Endothelial cell of umbilical vein (primary cell): ENCODE measurements around the gene PI4KB. TPM values are rescaled to one million over a fixed set of nuclear protein-coding genes. Genes with fewer than 3 reads are reported as not detected.

Experiments used
- BruUV-seq: library from RNA; stranded (reverse); fragments of 400-500 nt; replicated peaks from 2 replicates; lab custom pipeline; 2021; lab: Mats Ljungman, UMichigan
- CTCF ChIA-PET: fragments of 300-600, 350-600 bp; sonication (Branson Sonifier 250); formaldehyde crosslinking; loops from one replicate; lab custom pipeline; 2021; ENCODE audit warnings: antibody characterized with exemption, inconsistent platforms; lab: Charles Lee
- POLR2A ChIA-PET: fragments of 300-600, 350-600 bp; sonication (Branson Sonifier 250); formaldehyde crosslinking; loops from one replicate; lab custom pipeline; 2021; ENCODE audit warnings: antibody characterized with exemption, inconsistent platforms; lab: Charles Lee
- DNase-seq: peaks from one replicate; pipeline ENCODE4 v3.0.0-alpha.2; 2011; ENCODE audit warnings: low read depth, low spot score
- FAIRE-seq: peaks from 2 replicates; lab custom pipeline; 2011; peaks lifted over from hg19 to GRCh38; lab: Jason Lieb, UNC
- H2AFZ ChIP-seq: 2 replicates; pipeline ENCODE4 v1.6.0; 2012; ENCODE audit warnings: low read depth, low read length, control low read depth, inconsistent platforms
- H3K27ac ChIP-seq: 2 replicates; pipeline ENCODE4 v1.5.1; 2011; ENCODE audit warnings: low read depth, mild to moderate bottlenecking, control low read depth, low read length, moderate library complexity; ENCODE audit not compliant: insufficient read depth
- H3K27me3 ChIP-seq, 2 experiments: 2 replicates each; pipeline versions ENCODE4 v1.6.0 to v1.6.1; 2011; ENCODE audit warnings: low read length in 2 of 2, mixed read lengths in 1 of 2; ENCODE audit not compliant: control insufficient read depth in 2 of 2, insufficient read depth in 2 of 2
- H3K36me3 ChIP-seq, 2 experiments: 2 replicates in 1 of 2; 3 replicates in 1 of 2; pipeline ENCODE4 v1.5.1; 2011; ENCODE audit warnings: low read length in 2 of 2, mild to moderate bottlenecking in 1 of 2, moderate library complexity in 1 of 2; ENCODE audit not compliant: control insufficient read depth in 2 of 2, insufficient read depth in 2 of 2; ENCODE audit errors: extremely low read depth in 1 of 2
- H3K4me1 ChIP-seq: 3 replicates; pipeline ENCODE4 v1.5.1; 2011; ENCODE audit warnings: mild to moderate bottlenecking, low read length; ENCODE audit not compliant: control insufficient read depth, insufficient read depth; ENCODE audit errors: extremely low read depth
- H3K4me2 ChIP-seq: 2 replicates; pipeline ENCODE4 v1.6.1; 2011; ENCODE audit warnings: low read length, control low read depth, mixed read lengths; ENCODE audit not compliant: insufficient read depth
- H3K4me3 ChIP-seq, 3 experiments: fragments of 200-600 bp in 1 of 3; sonication (generic), shearing (Covaris generic) in 1 of 3; replicated peaks in 1 of 3; 2 replicates each; pipeline ENCODE4 v1.5.1; 2011 to 2016; ENCODE audit warnings: control low read depth in 3 of 3, low read length in 3 of 3, mild to moderate bottlenecking in 2 of 3, inconsistent platforms in 1 of 3, low read depth in 1 of 3, moderate library complexity in 1 of 3; ENCODE audit not compliant: insufficient read depth in 1 of 3
- H3K79me2 ChIP-seq: 2 replicates; pipeline ENCODE4 v1.6.0; 2012; ENCODE audit warnings: low read length, inconsistent platforms; ENCODE audit not compliant: control insufficient read depth, insufficient read depth
- H3K9ac ChIP-seq: replicated peaks from 2 replicates; pipeline ENCODE3; 2011; ENCODE audit warnings: low read length, control low read depth; ENCODE audit not compliant: insufficient read depth; ENCODE audit errors: extremely low read depth
- H3K9me1 ChIP-seq: replicated peaks from 3 replicates; pipeline ENCODE4 v1.6.0; 2011; ENCODE audit warnings: mild to moderate bottlenecking, low read length; ENCODE audit not compliant: control insufficient read depth, insufficient read depth; ENCODE audit errors: extremely low read depth
- H3K9me3 ChIP-seq: replicated peaks from 2 replicates; pipeline ENCODE4 v1.5.1; 2012; ENCODE audit warnings: low read length, inconsistent platforms; ENCODE audit not compliant: control insufficient read depth, insufficient read depth
- H4K20me1 ChIP-seq: replicated peaks from 2 replicates; pipeline ENCODE3; 2011; ENCODE audit warnings: mild to moderate bottlenecking, low read length; ENCODE audit not compliant: control insufficient read depth, insufficient read depth; ENCODE audit errors: extremely low read depth
- EZH2 ChIP-seq: IDR thresholded peaks from 2 replicates; pipeline ENCODE4 v1.6.1; 2012; ENCODE audit warnings: borderline replicate concordance, low read depth, mild to moderate bottlenecking, moderate library complexity, low read length, inconsistent platforms; ENCODE audit not compliant: severe bottlenecking
- FOS ChIP-seq: IDR thresholded peaks from 2 replicates; pipeline ENCODE4 v1.6.1; 2011; ENCODE audit warnings: mild to moderate bottlenecking, low read length, moderate library complexity, borderline replicate concordance; ENCODE audit not compliant: insufficient read depth
- GATA2 ChIP-seq: IDR thresholded peaks from 2 replicates; pipeline ENCODE4 v1.7.0; 2011; ENCODE audit warnings: low read depth, mild to moderate bottlenecking, moderate library complexity, mixed read lengths, low read length; ENCODE audit not compliant: insufficient read length, insufficient read depth
- JUN ChIP-seq: IDR thresholded peaks from 2 replicates; pipeline ENCODE4 v1.6.1; 2011; ENCODE audit warnings: borderline replicate concordance, low read depth; ENCODE audit not compliant: insufficient read length, insufficient read depth
- MYC ChIP-seq: IDR thresholded peaks from one replicate; pipeline ENCODE4 v1.6.1; 2011; ENCODE audit warnings: mild to moderate bottlenecking, low read depth, low read length
- POLR2A ChIP-seq: IDR thresholded peaks from 2 replicates; pipeline ENCODE4 v1.6.1; 2012; ENCODE audit warnings: low read depth, mild to moderate bottlenecking, control low read depth, low read length
- POLR2AphosphoS5 ChIP-seq: IDR thresholded peaks from 2 replicates; pipeline ENCODE4 v1.6.1; 2012; ENCODE audit warnings: low read depth, mild to moderate bottlenecking, control low read depth, low read length, moderate library complexity; ENCODE audit not compliant: insufficient read depth
- dilution Hi-C: fragments of 300-500 bp; cut with MboI; formaldehyde crosslinking; loops from one replicate; pipeline ENCODE4 v1.15.0; 2019; ENCODE audit warnings: low sequenced_read_pairs; ENCODE audit not compliant: extremely low pct_ligation_motif_present
- intact Hi-C: fragments of 100-400 bp; cut with micrococcal nuclease; formaldehyde crosslinking; loops from one replicate; pipeline ENCODE4 v1.10.0; 2022
- polyA plus RNA-seq, 4 experiments: library from polyadenylated mRNA; depleted of rRNA in 3 of 4; stranded (reverse) in 3 of 4; unstranded in 1 of 4; fragments of >200 nt; gene quantifications; 2 replicates each; pipeline versions ENCODE4 v1.2.1 to v1.2.3, GENCODE V29; 2011 to 2012; ENCODE audit warnings: missing spikeins in 1 of 4
- total RNA-seq: library from RNA; stranded (reverse); gene quantifications from 2 replicates; pipeline ENCODE4 v1.2.3, GENCODE V29; 2021
- TF ChIP-seq, protein P1 (sequence below): IDR thresholded peaks from 2 replicates; pipeline ENCODE4 v1.6.1; 2011; ENCODE audit not compliant: insufficient read depth, insufficient read length
- TF ChIP-seq, protein P2 (sequence below), 2 donors: IDR thresholded peaks; 1 replicate in 1 of 2; 2 replicates in 1 of 2; pipeline ENCODE4 v1.5.1; 2011; ENCODE audit warnings: low read length in 2 of 2, mild to moderate bottlenecking in 2 of 2, moderate library complexity in 2 of 2, control low read depth in 1 of 2, inconsistent platforms in 1 of 2, low read depth in 1 of 2; ENCODE audit not compliant: insufficient read depth in 1 of 2; ENCODE audit errors: extremely low read depth in 1 of 2

The PI4KB gene
- total and polyA plus RNA-seq, 2 donors (not counting 3 experiments of a cell fraction or from before 2014, with no cell fraction given): 60.9 to 67.8 TPM

DNA sequence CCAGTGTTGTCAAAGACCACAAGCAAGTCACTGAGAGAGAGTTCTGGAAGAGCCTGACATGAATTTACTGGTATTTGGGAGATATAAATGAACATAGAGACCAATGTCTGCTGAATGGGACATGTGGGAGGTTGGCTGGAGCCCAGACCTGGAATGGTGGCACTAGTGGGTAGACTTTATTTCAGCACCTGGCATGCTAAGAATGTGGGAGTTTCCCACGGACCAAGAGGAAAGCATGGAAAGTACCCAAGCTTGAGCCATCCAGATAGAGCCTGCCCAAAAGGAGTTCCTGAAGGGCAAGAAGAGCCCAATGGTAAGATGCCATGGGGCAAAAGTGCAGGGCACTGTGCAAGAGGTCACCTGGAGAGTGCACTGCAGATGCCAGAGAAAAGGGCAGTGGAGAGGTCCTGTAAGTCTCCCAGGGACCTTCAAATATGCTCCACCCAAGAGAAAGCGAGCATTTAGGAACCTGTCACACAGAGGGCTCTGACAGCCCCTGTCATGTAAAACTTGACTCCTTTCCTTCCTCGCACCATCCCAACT is 53.2 kb downstream of the PI4KB start:
- H3K9me1 ChIP-seq: no peaks in the 10 kb centered on the region
- ChIA-PET POLR2A (no interaction called here), CTCF (interaction anchor here (1.0 kb wide), 1 partner anchor 174 kb away, joined by 3 read pairs; no protein-coding TSS in a partner anchor)
- dilution Hi-C loops (no loop called here), intact Hi-C loops (no loop called here)
- H3K9ac ChIP-seq: no peak overlapping the region
- H3K27ac ChIP-seq: no peak overlapping the region
- TF ChIP-seq GATA2 (no peak), FOS (no peak), MYC (no peak), JUN (no peak), EZH2 (no peak), POLR2AphosphoS5 (no peak), POLR2A (no peak)
- TF ChIP-seq, protein P1, sequence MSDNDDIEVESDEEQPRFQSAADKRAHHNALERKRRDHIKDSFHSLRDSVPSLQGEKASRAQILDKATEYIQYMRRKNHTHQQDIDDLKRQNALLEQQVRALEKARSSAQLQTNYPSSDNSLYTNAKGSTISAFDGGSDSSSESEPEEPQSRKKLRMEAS: no peak
- TF ChIP-seq, protein P2, sequence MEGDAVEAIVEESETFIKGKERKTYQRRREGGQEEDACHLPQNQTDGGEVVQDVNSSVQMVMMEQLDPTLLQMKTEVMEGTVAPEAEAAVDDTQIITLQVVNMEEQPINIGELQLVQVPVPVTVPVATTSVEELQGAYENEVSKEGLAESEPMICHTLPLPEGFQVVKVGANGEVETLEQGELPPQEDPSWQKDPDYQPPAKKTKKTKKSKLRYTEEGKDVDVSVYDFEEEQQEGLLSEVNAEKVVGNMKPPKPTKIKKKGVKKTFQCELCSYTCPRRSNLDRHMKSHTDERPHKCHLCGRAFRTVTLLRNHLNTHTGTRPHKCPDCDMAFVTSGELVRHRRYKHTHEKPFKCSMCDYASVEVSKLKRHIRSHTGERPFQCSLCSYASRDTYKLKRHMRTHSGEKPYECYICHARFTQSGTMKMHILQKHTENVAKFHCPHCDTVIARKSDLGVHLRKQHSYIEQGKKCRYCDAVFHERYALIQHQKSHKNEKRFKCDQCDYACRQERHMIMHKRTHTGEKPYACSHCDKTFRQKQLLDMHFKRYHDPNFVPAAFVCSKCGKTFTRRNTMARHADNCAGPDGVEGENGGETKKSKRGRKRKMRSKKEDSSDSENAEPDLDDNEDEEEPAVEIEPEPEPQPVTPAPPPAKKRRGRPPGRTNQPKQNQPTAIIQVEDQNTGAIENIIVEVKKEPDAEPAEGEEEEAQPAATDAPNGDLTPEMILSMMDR (IDR thresholded peaks at IDR 0.05; ENCODE audit: extremely low read depth in 1 of 2, insufficient read depth in 1 of 2, low read depth in 1 of 2, low read length in 2 of 2): no peak
- no peaks in the 10 kb centered on the region for H3K9me3 ChIP-seq
- H4K20me1 ChIP-seq: no peaks in the 10 kb centered on the region
- no peak overlapping the region for H3K4me3 ChIP-seq
- peaks cover 2 to 5% of the 10 kb centered on the region in 2 experiments for H3K27me3 ChIP-seq
- H2AFZ ChIP-seq: no peak overlapping the region
- no peaks in the 10 kb centered on the region for H3K4me1 ChIP-seq
- no peaks in the 10 kb centered on the region for H3K79me2 ChIP-seq
- DNase-seq: no peak
- FAIRE-seq: no peak
- no TSS peak for BruUV-seq
- H3K36me3 ChIP-seq: no peaks in the 10 kb centered on the region
- H3K4me2 ChIP-seq: no peak overlapping the region
